Measurements from ENCODE around the gene DIAPH3. TPM values are rescaled to one million over a fixed set of nuclear protein-coding genes. Genes with fewer than 3 reads are reported as not detected.
A peak's percentile ranks its signal among the peaks of the same experiment; 100 is the strongest.

DIAPH3 gene
- total and polyA plus RNA-seq, 2 experiments from 2014 or later = 2.9 to 5.2 TPM

DNA sequence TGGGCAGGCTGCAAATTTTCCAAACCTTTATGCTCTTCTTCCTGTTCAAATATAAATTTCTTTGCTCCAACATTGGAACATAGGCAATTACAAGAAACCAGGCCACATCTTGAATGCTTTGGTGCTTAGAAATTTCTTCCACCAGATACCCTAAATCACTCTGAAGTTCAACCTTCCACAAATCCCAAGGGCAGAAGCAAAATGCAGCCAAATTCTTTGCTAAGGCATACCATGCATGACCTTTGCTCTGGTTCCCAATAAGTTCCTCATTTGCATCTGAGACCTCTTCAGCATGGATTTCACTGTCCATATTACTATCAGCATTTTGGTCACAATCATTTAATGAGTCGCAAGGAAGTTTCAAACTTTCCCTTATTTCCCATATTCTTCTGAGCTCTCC lies 130.9 kb downstream of the DIAPH3 start:
- no peaks in the 10 kb centered on the region for H3K4me1 ChIP-seq (ENCODE audit: low read depth)
- H3K4me3 ChIP-seq = no peak overlapping the region
- no peaks in the 10 kb centered on the region for H3K36me3 ChIP-seq
- H3K27me3 ChIP-seq = no peaks in the 10 kb centered on the region
- H3K27ac ChIP-seq = no peak overlapping the region
- DNase-seq (ENCODE audit: low read depth in 1 of 2, low spot score in 1 of 2) = no peak
- TF ChIP-seq, protein P1, sequence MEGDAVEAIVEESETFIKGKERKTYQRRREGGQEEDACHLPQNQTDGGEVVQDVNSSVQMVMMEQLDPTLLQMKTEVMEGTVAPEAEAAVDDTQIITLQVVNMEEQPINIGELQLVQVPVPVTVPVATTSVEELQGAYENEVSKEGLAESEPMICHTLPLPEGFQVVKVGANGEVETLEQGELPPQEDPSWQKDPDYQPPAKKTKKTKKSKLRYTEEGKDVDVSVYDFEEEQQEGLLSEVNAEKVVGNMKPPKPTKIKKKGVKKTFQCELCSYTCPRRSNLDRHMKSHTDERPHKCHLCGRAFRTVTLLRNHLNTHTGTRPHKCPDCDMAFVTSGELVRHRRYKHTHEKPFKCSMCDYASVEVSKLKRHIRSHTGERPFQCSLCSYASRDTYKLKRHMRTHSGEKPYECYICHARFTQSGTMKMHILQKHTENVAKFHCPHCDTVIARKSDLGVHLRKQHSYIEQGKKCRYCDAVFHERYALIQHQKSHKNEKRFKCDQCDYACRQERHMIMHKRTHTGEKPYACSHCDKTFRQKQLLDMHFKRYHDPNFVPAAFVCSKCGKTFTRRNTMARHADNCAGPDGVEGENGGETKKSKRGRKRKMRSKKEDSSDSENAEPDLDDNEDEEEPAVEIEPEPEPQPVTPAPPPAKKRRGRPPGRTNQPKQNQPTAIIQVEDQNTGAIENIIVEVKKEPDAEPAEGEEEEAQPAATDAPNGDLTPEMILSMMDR (IDR thresholded peaks at IDR 0.05; ENCODE audit: low read depth, low read length) = no peak
- no peaks in the 10 kb centered on the region for H3K9me3 ChIP-seq (ENCODE audit: low read depth)

DNA sequence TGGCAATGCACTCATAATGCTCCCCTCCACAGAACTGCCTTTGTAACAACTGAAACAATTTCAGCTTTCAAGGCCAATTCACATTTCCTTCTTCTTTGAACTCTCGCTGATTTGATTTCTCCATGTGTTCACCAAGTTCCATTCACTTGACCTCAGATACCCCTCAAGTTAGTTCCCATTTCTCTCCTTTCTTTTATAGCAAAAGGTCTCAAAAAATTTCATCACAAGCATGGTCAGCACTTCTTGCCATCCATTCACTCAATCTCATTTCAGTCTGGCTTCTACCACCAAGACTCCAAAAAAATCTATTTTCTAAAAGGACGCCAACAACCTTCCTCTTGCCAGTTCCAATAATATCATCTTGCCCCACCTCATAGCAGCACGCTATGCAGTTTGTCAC lies 135.7 kb downstream of the DIAPH3 start:
- Histone ChIP-seq H3K4me3 (no peak overlapping the region), H3K4me1 (ENCODE audit: low read depth) (no peaks in the 10 kb centered on the region), H3K36me3 (no peaks in the 10 kb centered on the region), H3K9me3 (ENCODE audit: low read depth) (no peaks in the 10 kb centered on the region), H3K27ac (no peak overlapping the region), H3K27me3 (no peaks in the 10 kb centered on the region)
- TF ChIP-seq, protein P1 (IDR thresholded peaks at IDR 0.05; ENCODE audit: low read depth, low read length) = no peak
- no peak for DNase-seq (ENCODE audit: low read depth in 1 of 2, low spot score in 1 of 2)

GRCh38 chr13:60026286-60026685 lies 137.4 kb downstream of the DIAPH3 start:
- Histone ChIP-seq H3K4me1 (ENCODE audit: low read depth) (no peaks in the 10 kb centered on the region), H3K4me3 (no peak overlapping the region), H3K27ac (no peak overlapping the region), H3K9me3 (ENCODE audit: low read depth) (no peaks in the 10 kb centered on the region), H3K27me3 (no peaks in the 10 kb centered on the region), H3K36me3 (no peaks in the 10 kb centered on the region)
- DNase-seq (ENCODE audit: low read depth in 1 of 2, low spot score in 1 of 2) = no peak
- TF ChIP-seq, protein P1 (IDR thresholded peaks at IDR 0.05; ENCODE audit: low read depth, low read length) = no peak

DNA sequence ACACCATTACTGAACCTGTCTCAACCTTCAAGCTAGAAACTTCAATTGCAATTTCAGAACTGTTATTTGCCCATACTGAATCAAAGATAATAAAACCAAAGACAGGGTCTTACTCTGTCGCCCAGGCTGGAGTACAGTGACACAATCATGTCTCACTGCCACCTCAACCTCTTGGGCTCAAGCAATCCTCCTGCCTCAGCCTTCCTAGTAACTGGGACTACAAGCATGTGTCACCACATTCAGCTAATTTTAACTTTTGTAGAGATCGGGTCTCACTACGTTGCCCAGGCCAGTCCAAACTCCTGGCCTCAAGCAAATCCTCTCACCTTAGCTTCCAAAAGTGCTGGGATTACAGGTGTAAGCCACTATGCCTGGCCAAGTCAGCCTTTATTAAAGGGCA lies 143.4 kb downstream of the DIAPH3 start:
- TF ChIP-seq, protein P1 (IDR thresholded peaks at IDR 0.05; ENCODE audit: low read depth, low read length) = no peak
- DNase-seq (ENCODE audit: low read depth in 1 of 2, low spot score in 1 of 2) = no peak
- peaks cover 7% of the 10 kb centered on the region for H3K4me1 ChIP-seq (ENCODE audit: low read depth)
- H3K4me3 ChIP-seq = no peak overlapping the region
- H3K27me3 ChIP-seq = no peaks in the 10 kb centered on the region
- H3K36me3 ChIP-seq = no peaks in the 10 kb centered on the region
- H3K9me3 ChIP-seq (ENCODE audit: low read depth) = no peaks in the 10 kb centered on the region
- no peak overlapping the region for H3K27ac ChIP-seq

- TF ChIP-seq, protein P1 (IDR thresholded peaks at IDR 0.05; ENCODE audit: low read depth, low read length) = no peak
- H3K4me3 ChIP-seq = no peak overlapping the region
- H3K27me3 ChIP-seq = no peaks in the 10 kb centered on the region
- H3K36me3 ChIP-seq = no peaks in the 10 kb centered on the region
- H3K4me1 ChIP-seq (ENCODE audit: low read depth) = peaks cover 7% of the 10 kb centered on the region
- peak in 1 of 2 donors; percentile 62 for DNase-seq (ENCODE audit: low read depth in 1 of 2, low spot score in 1 of 2)
- no peaks in the 10 kb centered on the region for H3K9me3 ChIP-seq (ENCODE audit: low read depth)
- no peak overlapping the region for H3K27ac ChIP-seq
These were observed 144.4 kb downstream of the DIAPH3 start for GRCh38 chr13:60019119-60019993.

Measured in cardiac muscle cell (in vitro differentiated cells and primary cell).